H1 (cell line): ENCODE results near the gene UBXN1. TPM values are rescaled to one million over a fixed set of nuclear protein-coding genes. Genes with fewer than 3 reads are reported as not detected.
A peak's percentile ranks its signal among the peaks of the same experiment; 100 is the strongest.

Experiments used
- CTCF ChIA-PET: fragments of 300-600 bp; sonication (Branson Sonifier 250); formaldehyde crosslinking; loops from one replicate; lab custom pipeline; 2021; ENCODE audit not compliant: partially characterized antibody; lab: Charles Lee
- POLR2A ChIA-PET: fragments of 300-600 bp; sonication (Branson Sonifier 250); formaldehyde crosslinking; loops from one replicate; lab custom pipeline; 2021; ENCODE audit warnings: inconsistent platforms; ENCODE audit not compliant: partially characterized antibody; lab: Charles Lee
- DNase-seq, 2 experiments: peaks; one replicate each; pipeline versions ENCODE4 v3.0.0 to v3.0.0-alpha.2; 2010 to 2022; ENCODE audit warnings: low spot score in 2 of 2, low read depth in 1 of 2, mixed read lengths in 1 of 2
- FAIRE-seq: peaks from 2 replicates; lab custom pipeline; 2011; peaks lifted over from hg19 to GRCh38; lab: Jason Lieb, UNC
- H2AFZ ChIP-seq: 2 replicates; pipeline ENCODE4 v1.8.1; 2012; ENCODE audit warnings: low read length, inconsistent platforms
- H2AK5ac ChIP-seq: 2 replicates; pipeline ENCODE4 v1.6.1; 2013; ENCODE audit warnings: low read depth, low read length
- H2BK120ac ChIP-seq: replicated peaks from 2 replicates; pipeline ENCODE3; 2013; ENCODE audit warnings: low read depth, low read length, inconsistent platforms
- H2BK12ac ChIP-seq: 2 replicates; pipeline ENCODE4 v1.6.1; 2013; ENCODE audit warnings: low read depth, low read length
- H2BK15ac ChIP-seq: 2 replicates; pipeline ENCODE4 v1.6.1; 2013; ENCODE audit warnings: low read length
- H2BK20ac ChIP-seq: 2 replicates; pipeline ENCODE4 v1.6.1; 2013; ENCODE audit warnings: low read length
- H2BK5ac ChIP-seq: 2 replicates; pipeline ENCODE4 v1.6.1; 2013; ENCODE audit warnings: low read depth, low read length
- H3K14ac ChIP-seq: 2 replicates; pipeline ENCODE4 v1.6.1; 2013; ENCODE audit warnings: inconsistent platforms; ENCODE audit not compliant: insufficient read length
- H3K18ac ChIP-seq: 2 replicates; pipeline ENCODE4 v1.6.1; 2013; ENCODE audit warnings: low read length; ENCODE audit errors: extremely low read depth
- H3K23ac ChIP-seq: 2 replicates; pipeline ENCODE4 v1.6.1; 2013; ENCODE audit warnings: inconsistent platforms; ENCODE audit not compliant: insufficient read length
- H3K23me2 ChIP-seq: 2 replicates; pipeline ENCODE4 v1.6.1; 2013; ENCODE audit warnings: low read depth, low read length
- H3K27ac ChIP-seq: 2 replicates; pipeline ENCODE4 v1.6.1; 2011; ENCODE audit warnings: low read depth, low read length, inconsistent platforms
- H3K27me3 ChIP-seq, 4 experiments: replicated peaks in 1 of 4; 1 replicate in 1 of 4; 2 replicates in 3 of 4; pipeline versions ENCODE4 v1.6.1 to v1.8.1; 2011 to 2013; ENCODE audit warnings: low read length in 3 of 4, mild to moderate bottlenecking in 3 of 4, inconsistent platforms in 2 of 4, mixed read lengths in 2 of 4, moderate library complexity in 1 of 4; ENCODE audit not compliant: control insufficient read depth in 3 of 4, insufficient read depth in 3 of 4; ENCODE audit errors: extremely low read depth in 1 of 4
- H3K36me3 ChIP-seq, 4 experiments: 2 replicates each; pipeline versions ENCODE4 v1.6.1 to v1.8.1; 2011 to 2013; ENCODE audit warnings: mild to moderate bottlenecking in 4 of 4, low read length in 3 of 4, moderate library complexity in 2 of 4, control low read depth in 1 of 4, inconsistent platforms in 1 of 4; ENCODE audit not compliant: insufficient read depth in 4 of 4, control insufficient read depth in 2 of 4
- H3K4ac ChIP-seq: replicated peaks from 2 replicates; pipeline ENCODE3; 2013; ENCODE audit warnings: low read length, low read depth, mixed read lengths, inconsistent platforms; ENCODE audit not compliant: insufficient read length
- H3K4me1 ChIP-seq, 4 experiments: replicated peaks in 1 of 4; 1 replicate in 1 of 4; 2 replicates in 3 of 4; pipeline versions ENCODE4 v1.6.1 to v1.8.1; 2011 to 2013; ENCODE audit warnings: low read length in 3 of 4, inconsistent platforms in 2 of 4, mixed read lengths in 1 of 4; ENCODE audit not compliant: insufficient read depth in 4 of 4, control insufficient read depth in 3 of 4
- H3K4me2 ChIP-seq, 2 experiments: 2 replicates each; pipeline versions ENCODE4 v1.6.1 to v1.8.1; 2011 to 2013; ENCODE audit warnings: low read depth in 2 of 2, low read length in 2 of 2, control low read depth in 1 of 2, inconsistent platforms in 1 of 2, mild to moderate bottlenecking in 1 of 2; ENCODE audit not compliant: insufficient read depth in 1 of 2
- H3K4me3 ChIP-seq, 4 experiments: fragments of 200-600, 300-600 bp in 1 of 4; sonication (generic), shearing (Covaris generic), sonication (Bioruptor Twin) in 1 of 4; 2 replicates each; pipeline versions ENCODE4 v1.5.1 to v1.8.1; 2011 to 2016; ENCODE audit warnings: low read length in 4 of 4, low read depth in 3 of 4, control low read depth in 2 of 4, inconsistent platforms in 2 of 4, mild to moderate bottlenecking in 2 of 4, mixed read lengths in 1 of 4, moderate library complexity in 1 of 4; ENCODE audit not compliant: insufficient read depth in 2 of 4; ENCODE audit errors: extremely low read depth in 1 of 4
- H3K56ac ChIP-seq: replicated peaks from 2 replicates; pipeline ENCODE3; 2013; ENCODE audit warnings: low read depth, mild to moderate bottlenecking, mixed read lengths, low read length, inconsistent platforms; ENCODE audit not compliant: insufficient read length
- H3K79me1 ChIP-seq: 2 replicates; pipeline ENCODE4 v1.6.1; 2013; ENCODE audit warnings: low read depth, low read length, control low read depth
- H3K79me2 ChIP-seq, 2 experiments: 2 replicates each; pipeline versions ENCODE4 v1.6.1 to v1.8.1; 2012 to 2013; ENCODE audit warnings: low read length in 2 of 2, mild to moderate bottlenecking in 2 of 2, inconsistent platforms in 1 of 2; ENCODE audit not compliant: insufficient read depth in 2 of 2, control insufficient read depth in 1 of 2
- H3K9ac ChIP-seq, 4 experiments: replicated peaks in 1 of 4; 1 replicate in 1 of 4; 2 replicates in 3 of 4; pipeline versions ENCODE4 v1.6.1 to v1.8.1; 2011 to 2013; ENCODE audit warnings: low read depth in 3 of 4, low read length in 3 of 4, control low read depth in 2 of 4, mild to moderate bottlenecking in 2 of 4, moderate library complexity in 2 of 4, inconsistent platforms in 1 of 4; ENCODE audit errors: extremely low read depth in 1 of 4
- H3K9me3 ChIP-seq, 2 experiments: 2 replicates each; pipeline versions ENCODE4 v1.6.1 to v1.8.1; 2012 to 2013; ENCODE audit warnings: mild to moderate bottlenecking in 2 of 2, moderate library complexity in 2 of 2, control low read depth in 1 of 2, inconsistent platforms in 1 of 2, low read depth in 1 of 2, low read length in 1 of 2, mixed read lengths in 1 of 2; ENCODE audit not compliant: insufficient read depth in 2 of 2
- H4K20me1 ChIP-seq, 2 experiments: replicated peaks in 1 of 2; 2 replicates each; pipeline versions ENCODE3 to v1.8.1; 2011 to 2013; ENCODE audit warnings: inconsistent platforms in 2 of 2, low read length in 2 of 2, mild to moderate bottlenecking in 1 of 2; ENCODE audit not compliant: insufficient read depth in 2 of 2, control insufficient read depth in 1 of 2
- H4K5ac ChIP-seq: 2 replicates; pipeline ENCODE4 v1.6.1; 2013; ENCODE audit warnings: low read length, low read depth, mixed read lengths, inconsistent platforms; ENCODE audit not compliant: insufficient read length
- H4K8ac ChIP-seq: 2 replicates; pipeline ENCODE4 v1.8.0; 2013; ENCODE audit warnings: mild to moderate bottlenecking, moderate library complexity, low read length, inconsistent platforms; ENCODE audit not compliant: insufficient read depth; ENCODE audit errors: extremely low read depth
- H4K91ac ChIP-seq: replicated peaks from 2 replicates; pipeline ENCODE3; 2013; ENCODE audit warnings: low read length, mixed read lengths, inconsistent platforms; ENCODE audit not compliant: insufficient read length
- CEBPB ChIP-seq: IDR thresholded peaks from 2 replicates; pipeline ENCODE4 v1.6.1; 2012; ENCODE audit warnings: low read depth, low read length
- WGBS, 2 experiments: shearing (Covaris generic) in 1 of 2; methylation state at CpG; one replicate each; pipeline versions ENCODE4 v1.1.6 to v1.1.7; 2013 to 2015; ENCODE audit warnings: low lambda C conversion rate in 2 of 2, mixed read lengths in 2 of 2, inconsistent platforms in 1 of 2, low coverage in 1 of 2, missing lambda C conversion rate in 1 of 2; ENCODE audit not compliant: insufficient replicate concordance in 2 of 2, insufficient coverage in 1 of 2, insufficient read length in 1 of 2; ENCODE audit errors: extremely low coverage in 1 of 2, missing lambda C conversion rate in 1 of 2; 5-methylcytosine and 5-hydroxymethylcytosine counted together
- polyA plus RNA-seq, 7 experiments: library from polyadenylated mRNA; depleted of rRNA in 3 of 7; stranded (reverse) in 5 of 7; unstranded in 2 of 7; fragments of >200 nt in 5 of 7; fragments of 200-250 nt in 2 of 7; gene quantifications; 1 replicate in 5 of 7; 2 replicates in 1 of 7; 4 replicates in 1 of 7; pipeline versions ENCODE4 v1.2.1 to v1.2.3, GENCODE V29; 2011 to 2013; ENCODE audit warnings: missing spikeins in 2 of 7, mixed read lengths in 2 of 7
- total RNA-seq: library from RNA; stranded (reverse); fragmentation: NEBNext Ultra II Directional; extraction: Animal tissue kit (Norgen Biotek cat#: 25700); gene quantifications from 2 replicates; pipeline ENCODE4 v1.2.1, GENCODE V29; 2021

The UBXN1 gene
- total and polyA plus RNA-seq, 2 of the 8 experiments (the other 6 are each of a cell fraction or from before 2014, with no cell fraction given), result 78.6 to 114 TPM

DNA sequence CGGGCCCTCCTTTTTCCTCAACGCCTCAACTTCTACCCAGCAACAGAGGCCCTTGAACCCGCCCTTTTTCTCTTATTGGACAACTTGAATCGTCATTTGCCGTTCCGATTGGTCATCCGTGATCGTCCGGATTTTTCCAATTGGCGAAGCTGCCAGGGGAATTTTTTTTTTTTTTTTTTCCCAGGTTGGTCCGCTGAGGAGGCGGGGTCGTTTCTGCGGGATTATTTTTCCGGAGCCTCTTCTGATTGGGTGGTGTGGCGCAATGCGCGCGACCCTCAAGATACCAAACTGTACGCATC, 48.9 kb upstream of the UBXN1 start:
- Histone ChIP-seq H2BK5ac (peak overlapping the region; percentile 91), H3K4me3 (peak overlapping the region; percentile 87 to 98 (median 96)), H3K23ac (no peak overlapping the region), H3K23me2 (peaks cover 16% of the 10 kb centered on the region), H2AK5ac (no peak overlapping the region), H2BK15ac (0 out of 2 replicates have a peak overlapping the region, but pooled peaks have one; percentile 50), H3K9ac (peak overlapping the region in 3 of 4 experiments; percentile 92; a peak in 6 of 7 replicates), H4K91ac (peak overlapping the region; percentile 94), H3K18ac (peak overlapping the region; percentile 94), H2AFZ (peak overlapping the region; percentile 60; the same call in 1 of the 2 replicates), H3K79me1 (0 out of 2 replicates have a peak, but pooled peaks cover 2% of the 10 kb centered on the region), H3K27me3 (no peaks in the 10 kb centered on the region), H3K14ac (no peak overlapping the region), H4K5ac (peak overlapping the region; percentile 88), H3K79me2 (peaks cover 18 to 66% of the 10 kb centered on the region in 2 experiments), H2BK120ac (no peak overlapping the region), H2BK12ac (no peak overlapping the region), H3K4ac (peak overlapping the region; percentile 80), H4K8ac (0 out of 2 replicates have a peak overlapping the region, but pooled peaks have one; percentile 89), H3K4me2 (peak overlapping the region; percentile 85 to 93), H3K27ac (peak overlapping the region; percentile 92), H4K20me1 (peaks cover 12 to 17% of the 10 kb centered on the region in 2 experiments), H3K9me3 (no peaks in the 10 kb centered on the region), H3K56ac (peak overlapping the region; percentile 89), H3K36me3 (peaks cover 7 to 23% (median 11%) of the 10 kb centered on the region in 4 experiments; a peak in 6 of 8 replicates), H3K4me1 (no peaks in the 10 kb centered on the region; a peak in 3 of 7 replicates), H2BK20ac (no peak overlapping the region)
- DNase-seq, result peak in 1 of 2 experiments; percentile 74
- no peak for FAIRE-seq
- ChIA-PET POLR2A (interaction anchor here (0.6 to 10.9 kb wide), 33 partner anchors 9 to 415 kb away, joined by 3 to 192 read pairs (median 5); partner anchors contain the start of genes BSCL2, C11orf98, CSKMT and EEF1G), CTCF (interaction anchor here (2.1 to 6.1 kb wide), 4 partner anchors 24 to 60 kb away, joined by 5 to 45 read pairs (median 19); partner anchors contain the start of genes TAF6L and TMEM179B)
- WGBS, 2 experiments, result 2% methylated on average over 19 of the region's 20 CpGs; no CpG with 5 or more reads in 1 of the 2 experiments
- TF ChIP-seq CEBPB, result peak; percentile 65; the same call in 1 of the 2 replicates
